Smooth muscle cell (in vitro differentiated cells): ENCODE results near the gene GSTA4. TPM values are rescaled to one million over a fixed set of nuclear protein-coding genes. Genes with fewer than 3 reads are reported as not detected.

Source experiments
- DNase-seq: peaks from one replicate; lab custom pipeline; 2025; ENCODE audit not compliant: unreplicated experiment; lab: John Stamatoyannopoulos, UW
- H2AFZ ChIP-seq: fragments of 200-600 bp; sonication (generic); 2 replicates; pipeline ENCODE4 v1.6.0; 2016; ENCODE audit warnings: antibody characterized with exemption, low read depth, mild to moderate bottlenecking
- H3F3A ChIP-seq: fragments of 200-600 bp; sonication (generic); 2 replicates; pipeline ENCODE4 v1.6.0; 2017; ENCODE audit warnings: antibody characterized with exemption, low read depth
- H3K27ac ChIP-seq: fragments of 200-600 bp; sonication (generic); 2 replicates; pipeline ENCODE4 v1.5.1; 2016; ENCODE audit warnings: low read depth, mild to moderate bottlenecking
- H3K27me3 ChIP-seq: fragments of 200-600 bp; sonication (generic); 2 replicates; pipeline ENCODE4 v1.6.1; 2016; ENCODE audit warnings: low read depth, mild to moderate bottlenecking
- H3K36me3 ChIP-seq: fragments of 200-600 bp; sonication (generic); 2 replicates; pipeline ENCODE4 v1.5.1; 2016; ENCODE audit warnings: low read depth
- H3K4me1 ChIP-seq: fragments of 200-600 bp; sonication (generic); 2 replicates; pipeline ENCODE4 v1.5.1; 2016; ENCODE audit warnings: low read depth
- H3K4me2 ChIP-seq: fragments of 200-600 bp; sonication (generic); 2 replicates; pipeline ENCODE4 v1.6.0; 2016; ENCODE audit warnings: mild to moderate bottlenecking
- H3K4me3 ChIP-seq: fragments of 200-600 bp; sonication (generic); 2 replicates; pipeline ENCODE4 v1.5.1; 2016; ENCODE audit warnings: mild to moderate bottlenecking
- H3K79me2 ChIP-seq: fragments of 200-600 bp; sonication (generic); 2 replicates; pipeline ENCODE4 v1.6.0; 2016; ENCODE audit warnings: low read depth, mild to moderate bottlenecking
- H3K9ac ChIP-seq: fragments of 200-600 bp; sonication (generic); 2 replicates; pipeline ENCODE4 v1.6.0; 2016; ENCODE audit warnings: low read depth
- H3K9me3 ChIP-seq: fragments of 200-600 bp; sonication (generic); replicated peaks from 2 replicates; pipeline ENCODE4 v1.5.1; 2016; ENCODE audit warnings: low read depth
- H4K20me1 ChIP-seq: fragments of 200-600 bp; sonication (generic); 2 replicates; pipeline ENCODE4 v1.6.0; 2016; ENCODE audit warnings: low read depth
- WGBS: methylation state at CpG from one replicate; pipeline ENCODE4 v1.1.7; 2016; ENCODE audit warnings: low lambda C conversion rate; 5-methylcytosine and 5-hydroxymethylcytosine counted together
- polyA plus RNA-seq: library from polyadenylated mRNA; unstranded; fragments of >200 nt; fragmentation: Nextera tagmentation; extraction: Ambion mirVana; gene quantifications from 2 replicates; pipeline ENCODE4 v1.2.1, GENCODE V29; 2016
- total RNA-seq: library from RNA; depleted of rRNA; stranded (reverse); fragments of >200 nt; gene quantifications from 2 replicates; pipeline ENCODE4 v1.2.3, GENCODE V29; 2014
- TF ChIP-seq, protein P1 (sequence below): fragments of 200-600 bp; sonication (generic); IDR thresholded peaks from 2 replicates; pipeline ENCODE4 v1.5.1; 2017; ENCODE audit warnings: borderline replicate concordance, mild to moderate bottlenecking, antibody characterized with exemption; ENCODE audit not compliant: insufficient read depth, poor library complexity, severe bottlenecking

The GSTA4 gene
- total and polyA plus RNA-seq, 2 experiments from 2014 or later, result 60.2 to 62.6 TPM

- Histone ChIP-seq H3K4me3 (no peak overlapping the region), H3K79me2 (no peaks in the 10 kb centered on the region), H3K4me2 (no peak overlapping the region), H2AFZ (no peak overlapping the region), H4K20me1 (no peaks in the 10 kb centered on the region), H3K27ac (no peak overlapping the region), H3K9me3 (no peaks in the 10 kb centered on the region), H3F3A (no peaks in the 10 kb centered on the region), H3K4me1 (no peaks in the 10 kb centered on the region), H3K9ac (no peak overlapping the region), H3K36me3 (no peaks in the 10 kb centered on the region), H3K27me3 (peaks cover 3% of the 10 kb centered on the region)
- WGBS, result 77% methylated on average over 2 of the region's 2 CpGs
- TF ChIP-seq, protein P1, sequence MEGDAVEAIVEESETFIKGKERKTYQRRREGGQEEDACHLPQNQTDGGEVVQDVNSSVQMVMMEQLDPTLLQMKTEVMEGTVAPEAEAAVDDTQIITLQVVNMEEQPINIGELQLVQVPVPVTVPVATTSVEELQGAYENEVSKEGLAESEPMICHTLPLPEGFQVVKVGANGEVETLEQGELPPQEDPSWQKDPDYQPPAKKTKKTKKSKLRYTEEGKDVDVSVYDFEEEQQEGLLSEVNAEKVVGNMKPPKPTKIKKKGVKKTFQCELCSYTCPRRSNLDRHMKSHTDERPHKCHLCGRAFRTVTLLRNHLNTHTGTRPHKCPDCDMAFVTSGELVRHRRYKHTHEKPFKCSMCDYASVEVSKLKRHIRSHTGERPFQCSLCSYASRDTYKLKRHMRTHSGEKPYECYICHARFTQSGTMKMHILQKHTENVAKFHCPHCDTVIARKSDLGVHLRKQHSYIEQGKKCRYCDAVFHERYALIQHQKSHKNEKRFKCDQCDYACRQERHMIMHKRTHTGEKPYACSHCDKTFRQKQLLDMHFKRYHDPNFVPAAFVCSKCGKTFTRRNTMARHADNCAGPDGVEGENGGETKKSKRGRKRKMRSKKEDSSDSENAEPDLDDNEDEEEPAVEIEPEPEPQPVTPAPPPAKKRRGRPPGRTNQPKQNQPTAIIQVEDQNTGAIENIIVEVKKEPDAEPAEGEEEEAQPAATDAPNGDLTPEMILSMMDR, result no peak
- DNase-seq, result no peak
Observed at GRCh38 chr6:52969359-52969758, 25.7 kb downstream of the GSTA4 start.

DNA sequence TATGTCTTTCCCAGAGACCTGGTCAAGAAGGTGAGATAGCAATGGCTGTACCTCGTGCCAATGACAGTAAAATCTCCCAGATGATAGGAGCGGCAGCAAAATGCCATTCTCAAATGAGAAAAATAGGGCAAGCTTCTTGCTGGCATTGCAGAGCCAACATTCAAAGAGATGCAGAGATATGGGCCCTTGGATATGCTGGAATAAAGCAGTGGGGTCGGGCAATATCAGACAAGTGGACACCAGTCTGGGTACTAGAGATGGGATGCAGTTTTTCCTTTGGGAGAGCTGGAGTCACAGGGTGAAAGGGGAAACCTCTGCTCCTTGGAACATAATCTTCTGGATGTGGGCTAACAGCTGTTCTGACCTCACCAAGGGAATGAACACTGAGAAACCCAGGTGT is 29.0 kb downstream of the GSTA4 start:
- 95% methylated on average over 3 of the region's 3 CpGs for WGBS

GRCh38 chr6:52965380-52965779 is 29.7 kb downstream of the GSTA4 start:
- no peaks in the 10 kb centered on the region for H3K9me3 ChIP-seq
- no peak overlapping the region for H2AFZ ChIP-seq
- H3K4me1 ChIP-seq, result no peaks in the 10 kb centered on the region
- TF ChIP-seq, protein P1, result no peak
- H3K27ac ChIP-seq, result no peak overlapping the region
- no peaks in the 10 kb centered on the region for H4K20me1 ChIP-seq
- peaks cover 3% of the 10 kb centered on the region for H3K27me3 ChIP-seq
- H3K79me2 ChIP-seq, result no peaks in the 10 kb centered on the region
- no peak overlapping the region for H3K4me2 ChIP-seq
- no peak overlapping the region for H3K9ac ChIP-seq
- H3F3A ChIP-seq, result no peaks in the 10 kb centered on the region
- 84% methylated on average over 4 of the region's 4 CpGs for WGBS
- no peak for DNase-seq
- H3K4me3 ChIP-seq, result no peak overlapping the region
- H3K36me3 ChIP-seq, result no peaks in the 10 kb centered on the region

More for the DNA sequence above, 29.0 kb downstream of the GSTA4 start:
- no peak overlapping the region for H3K4me3 ChIP-seq
- no peaks in the 10 kb centered on the region for H3K36me3 ChIP-seq
- peaks cover 3% of the 10 kb centered on the region for H3K27me3 ChIP-seq
- H3K9ac ChIP-seq, result no peak overlapping the region
- no peak for DNase-seq
- no peak overlapping the region for H2AFZ ChIP-seq
- H3K79me2 ChIP-seq, result no peaks in the 10 kb centered on the region
- H3K4me1 ChIP-seq, result no peaks in the 10 kb centered on the region
- no peaks in the 10 kb centered on the region for H3K9me3 ChIP-seq
- TF ChIP-seq, protein P1, result no peak
- H3F3A ChIP-seq, result no peaks in the 10 kb centered on the region
- no peaks in the 10 kb centered on the region for H4K20me1 ChIP-seq
- no peak overlapping the region for H3K27ac ChIP-seq
- H3K4me2 ChIP-seq, result no peak overlapping the region

DNA sequence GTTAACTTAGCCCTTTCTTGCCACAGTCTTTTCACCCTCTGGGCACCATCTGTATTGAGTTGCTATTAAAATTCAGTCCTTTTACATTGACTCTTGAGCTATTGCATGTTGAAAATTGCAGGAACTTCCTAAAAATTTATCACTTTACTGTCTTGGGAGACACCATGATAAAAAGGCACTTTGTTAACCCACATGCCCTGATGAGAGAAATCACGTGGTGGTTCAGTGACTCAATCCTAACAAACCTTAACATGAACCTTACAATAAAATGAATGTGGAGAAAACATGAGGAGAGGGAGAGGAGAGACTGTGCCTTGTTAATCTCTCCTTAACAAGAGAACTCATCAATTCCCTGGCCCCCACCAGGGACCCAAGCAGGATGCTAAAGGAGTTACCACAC is 30.8 kb downstream of the GSTA4 start:
- Histone ChIP-seq H3K79me2 (no peaks in the 10 kb centered on the region), H3K27ac (no peak overlapping the region), H4K20me1 (no peaks in the 10 kb centered on the region), H3K4me1 (no peaks in the 10 kb centered on the region), H3K9ac (no peak overlapping the region), H3K4me3 (no peak overlapping the region), H3K4me2 (no peak overlapping the region), H3F3A (no peaks in the 10 kb centered on the region), H3K36me3 (no peaks in the 10 kb centered on the region), H3K27me3 (peaks cover 3% of the 10 kb centered on the region), H3K9me3 (no peaks in the 10 kb centered on the region), H2AFZ (no peak overlapping the region)
- WGBS, result 58% methylated on average over 1 of the region's 1 CpG
- DNase-seq, result no peak
- TF ChIP-seq, protein P1, result no peak
